GM23338 (cell line): ENCODE data around the gene AKAP13. TPM values are rescaled to one million over a fixed set of nuclear protein-coding genes. Genes with fewer than 3 reads are reported as not detected.

Source experiments
- ATAC-seq: fragments of 200-7000 bp; cut with Tn5 transposase; 3 replicates; pipeline ENCODE4 v1.9.1; 2020
- DNase-seq: peaks from one replicate; pipeline ENCODE4 v3.0.0-alpha.2; 2015; ENCODE audit warnings: low spot score
- H2AFZ ChIP-seq: fragments of 200-600 bp; sonication (generic); 2 replicates; pipeline ENCODE4 v1.8.0; 2016; ENCODE audit warnings: antibody characterized with exemption, mild to moderate bottlenecking, moderate library complexity
- H3F3A ChIP-seq: fragments of 200-600 bp; sonication (generic); replicated peaks from 2 replicates; pipeline ENCODE4 v1.8.0; 2017; ENCODE audit warnings: antibody characterized with exemption, mixed run types, low read depth
- H3K27ac ChIP-seq: fragments of 200-600 bp; sonication (generic); 2 replicates; pipeline ENCODE4 v1.6.1; 2016; ENCODE audit warnings: low read depth
- H3K27me3 ChIP-seq: fragments of 200-600 bp; sonication (generic); 2 replicates; pipeline ENCODE4 v1.8.0; 2016; ENCODE audit warnings: mild to moderate bottlenecking, mixed run types, moderate library complexity; ENCODE audit not compliant: insufficient read depth
- H3K36me3 ChIP-seq: fragments of 200-600 bp; sonication (generic); 2 replicates; pipeline ENCODE4 v1.8.0; 2016; ENCODE audit warnings: mild to moderate bottlenecking; ENCODE audit not compliant: insufficient read depth
- H3K4me1 ChIP-seq: fragments of 200-600 bp; sonication (generic); 2 replicates; pipeline ENCODE4 v1.8.0; 2016; ENCODE audit warnings: mild to moderate bottlenecking, moderate library complexity; ENCODE audit not compliant: insufficient read depth
- H3K4me2 ChIP-seq: fragments of 200-600 bp; sonication (generic); 2 replicates; pipeline ENCODE4 v1.7.1; 2017; ENCODE audit warnings: mixed run types
- H3K4me3 ChIP-seq: fragments of 200-600 bp; sonication (generic); 2 replicates; pipeline ENCODE4 v1.6.1; 2016; ENCODE audit warnings: mixed run types
- H3K79me2 ChIP-seq: fragments of 200-600 bp; sonication (generic); replicated peaks from 2 replicates; pipeline ENCODE4 v1.8.0; 2017; ENCODE audit warnings: mild to moderate bottlenecking; ENCODE audit not compliant: insufficient read depth
- H3K9me2 ChIP-seq: fragments of 200-600 bp; sonication (generic); 2 replicates; pipeline ENCODE4 v1.8.0; 2017; ENCODE audit not compliant: insufficient read depth
- H4K20me1 ChIP-seq: fragments of 200-600 bp; sonication (generic); replicated peaks from 2 replicates; pipeline ENCODE4 v1.8.0; 2017; ENCODE audit warnings: mild to moderate bottlenecking; ENCODE audit not compliant: insufficient read depth
- H3K27ac Mint-ChIP-seq: 2 replicates; pipeline ENCODE4 v1.8.0; 2020; ENCODE audit warnings: inconsistent platforms, mild to moderate bottlenecking, moderate library complexity, mixed read lengths
- H3K27me3 Mint-ChIP-seq: 3 replicates; pipeline ENCODE4 v1.8.0; 2022; ENCODE audit warnings: low read depth, mild to moderate bottlenecking, moderate library complexity, mixed read lengths, inconsistent platforms; ENCODE audit not compliant: insufficient read depth, poor library complexity
- H3K36me3 Mint-ChIP-seq: 3 replicates; pipeline ENCODE4 v1.8.0; 2021; ENCODE audit warnings: low read depth, mild to moderate bottlenecking, inconsistent platforms, moderate library complexity, mixed read lengths
- H3K4me1 Mint-ChIP-seq: 3 replicates; pipeline ENCODE4 v1.8.0; 2020; ENCODE audit warnings: mild to moderate bottlenecking, inconsistent platforms, mixed read lengths
- H3K4me3 Mint-ChIP-seq: 3 replicates; pipeline ENCODE4 v1.8.0; 2021; ENCODE audit warnings: moderate library complexity, mild to moderate bottlenecking, inconsistent platforms, mixed read lengths
- H3K9me3 Mint-ChIP-seq: 3 replicates; pipeline ENCODE4 v1.8.0; 2020; ENCODE audit warnings: moderate library complexity, mild to moderate bottlenecking, inconsistent platforms, mixed read lengths
- CREB1 ChIP-seq: fragments of 250-450 bp; sonication (Bioruptor Pico); IDR thresholded peaks from 2 replicates; pipeline ENCODE4 v1.5.0; 2020; ENCODE audit warnings: low read depth, mild to moderate bottlenecking, moderate library complexity
- EZH2 ChIP-seq: fragments of 200-600 bp; sonication (generic); IDR thresholded peaks from one replicate; pipeline ENCODE4 v1.8.0; 2017; ENCODE audit warnings: antibody characterized with exemption, mild to moderate bottlenecking, low read depth; ENCODE audit not compliant: unreplicated experiment
- EZH2phosphoT487 ChIP-seq: fragments of 200-600 bp; sonication (generic); IDR thresholded peaks from one replicate; pipeline ENCODE4 v1.8.1; 2018; ENCODE audit warnings: antibody characterized with exemption; ENCODE audit not compliant: unreplicated experiment
- POLR2AphosphoS5 ChIP-seq: IDR thresholded peaks from 2 replicates; pipeline ENCODE4 v1.6.1; 2016; ENCODE audit warnings: antibody characterized with exemption, low read depth
- ZNF114 ChIP-seq: fragments of 250-450 bp; sonication (Bioruptor Pico); IDR thresholded peaks from 2 replicates; pipeline ENCODE4 v1.5.0; 2020; ENCODE audit warnings: mild to moderate bottlenecking, moderate library complexity
- ZNF331 ChIP-seq: fragments of 250-450 bp; sonication (Bioruptor Pico); IDR thresholded peaks from 2 replicates; pipeline ENCODE4 v1.5.0; 2020; ENCODE audit warnings: low read depth, mild to moderate bottlenecking, moderate library complexity
- polyA plus RNA-seq: library from polyadenylated mRNA; unstranded; fragments of >200 nt; fragmentation: Nextera tagmentation; extraction: Ambion mirVana; gene quantifications from 2 replicates; pipeline ENCODE4 v1.2.1, GENCODE V29; 2016
- total RNA-seq: library from RNA; depleted of rRNA; stranded (reverse); fragments of >200 nt; shearing (Covaris generic); gene quantifications from 2 replicates; pipeline ENCODE4 v1.2.3, GENCODE V29; 2014
- TF ChIP-seq, protein P1 (sequence below): IDR thresholded peaks from 2 replicates; pipeline ENCODE4 v1.6.1; 2016; ENCODE audit warnings: antibody characterized with exemption
- TF ChIP-seq, protein P2 (sequence below): fragments of 250-450 bp; sonication (Bioruptor Pico); IDR thresholded peaks from 2 replicates; pipeline ENCODE4 v1.5.0; 2020; ENCODE audit warnings: mild to moderate bottlenecking, moderate library complexity

Gene AKAP13
- total and polyA plus RNA-seq, 2 experiments from 2014 or later, result 46.2 to 60.7 TPM

DNA sequence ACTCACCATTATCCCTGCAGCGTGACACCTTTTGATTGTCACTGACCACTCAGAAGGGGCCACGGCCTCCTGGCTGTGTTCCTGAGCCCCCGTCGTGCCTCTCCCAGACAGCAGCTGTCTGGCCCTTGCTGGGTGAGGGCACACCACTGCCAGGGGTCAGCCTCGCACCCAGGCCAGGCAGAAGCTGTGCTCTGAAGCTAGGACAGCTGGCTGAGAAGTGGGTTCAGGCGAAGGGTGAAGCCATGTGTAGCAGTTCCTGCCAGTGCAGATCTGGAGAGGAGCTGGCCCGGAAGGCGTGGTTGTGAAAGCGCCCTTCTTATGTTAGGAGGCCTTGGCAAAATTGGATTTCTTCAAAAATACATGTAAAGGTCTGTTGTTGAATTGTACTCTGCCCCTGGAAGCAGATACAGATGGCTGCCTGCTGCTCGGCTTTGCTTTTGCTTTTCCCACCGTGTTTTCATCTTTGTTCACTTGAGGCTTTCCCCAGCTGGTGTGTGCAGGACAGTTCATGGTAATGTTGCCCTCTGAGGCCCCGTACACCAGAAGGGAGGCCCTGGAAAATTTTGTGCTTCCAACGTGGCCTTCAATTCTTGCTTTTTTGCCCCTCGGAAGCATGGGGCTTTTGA is 365.2 kb downstream of the AKAP13 start (continued):
- TF ChIP-seq ZNF331 (CRISPR knock-in tag), result no peak
- TF ChIP-seq, protein P1, sequence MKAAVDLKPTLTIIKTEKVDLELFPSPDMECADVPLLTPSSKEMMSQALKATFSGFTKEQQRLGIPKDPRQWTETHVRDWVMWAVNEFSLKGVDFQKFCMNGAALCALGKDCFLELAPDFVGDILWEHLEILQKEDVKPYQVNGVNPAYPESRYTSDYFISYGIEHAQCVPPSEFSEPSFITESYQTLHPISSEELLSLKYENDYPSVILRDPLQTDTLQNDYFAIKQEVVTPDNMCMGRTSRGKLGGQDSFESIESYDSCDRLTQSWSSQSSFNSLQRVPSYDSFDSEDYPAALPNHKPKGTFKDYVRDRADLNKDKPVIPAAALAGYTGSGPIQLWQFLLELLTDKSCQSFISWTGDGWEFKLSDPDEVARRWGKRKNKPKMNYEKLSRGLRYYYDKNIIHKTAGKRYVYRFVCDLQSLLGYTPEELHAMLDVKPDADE, result no peak
- TF ChIP-seq, protein P2, sequence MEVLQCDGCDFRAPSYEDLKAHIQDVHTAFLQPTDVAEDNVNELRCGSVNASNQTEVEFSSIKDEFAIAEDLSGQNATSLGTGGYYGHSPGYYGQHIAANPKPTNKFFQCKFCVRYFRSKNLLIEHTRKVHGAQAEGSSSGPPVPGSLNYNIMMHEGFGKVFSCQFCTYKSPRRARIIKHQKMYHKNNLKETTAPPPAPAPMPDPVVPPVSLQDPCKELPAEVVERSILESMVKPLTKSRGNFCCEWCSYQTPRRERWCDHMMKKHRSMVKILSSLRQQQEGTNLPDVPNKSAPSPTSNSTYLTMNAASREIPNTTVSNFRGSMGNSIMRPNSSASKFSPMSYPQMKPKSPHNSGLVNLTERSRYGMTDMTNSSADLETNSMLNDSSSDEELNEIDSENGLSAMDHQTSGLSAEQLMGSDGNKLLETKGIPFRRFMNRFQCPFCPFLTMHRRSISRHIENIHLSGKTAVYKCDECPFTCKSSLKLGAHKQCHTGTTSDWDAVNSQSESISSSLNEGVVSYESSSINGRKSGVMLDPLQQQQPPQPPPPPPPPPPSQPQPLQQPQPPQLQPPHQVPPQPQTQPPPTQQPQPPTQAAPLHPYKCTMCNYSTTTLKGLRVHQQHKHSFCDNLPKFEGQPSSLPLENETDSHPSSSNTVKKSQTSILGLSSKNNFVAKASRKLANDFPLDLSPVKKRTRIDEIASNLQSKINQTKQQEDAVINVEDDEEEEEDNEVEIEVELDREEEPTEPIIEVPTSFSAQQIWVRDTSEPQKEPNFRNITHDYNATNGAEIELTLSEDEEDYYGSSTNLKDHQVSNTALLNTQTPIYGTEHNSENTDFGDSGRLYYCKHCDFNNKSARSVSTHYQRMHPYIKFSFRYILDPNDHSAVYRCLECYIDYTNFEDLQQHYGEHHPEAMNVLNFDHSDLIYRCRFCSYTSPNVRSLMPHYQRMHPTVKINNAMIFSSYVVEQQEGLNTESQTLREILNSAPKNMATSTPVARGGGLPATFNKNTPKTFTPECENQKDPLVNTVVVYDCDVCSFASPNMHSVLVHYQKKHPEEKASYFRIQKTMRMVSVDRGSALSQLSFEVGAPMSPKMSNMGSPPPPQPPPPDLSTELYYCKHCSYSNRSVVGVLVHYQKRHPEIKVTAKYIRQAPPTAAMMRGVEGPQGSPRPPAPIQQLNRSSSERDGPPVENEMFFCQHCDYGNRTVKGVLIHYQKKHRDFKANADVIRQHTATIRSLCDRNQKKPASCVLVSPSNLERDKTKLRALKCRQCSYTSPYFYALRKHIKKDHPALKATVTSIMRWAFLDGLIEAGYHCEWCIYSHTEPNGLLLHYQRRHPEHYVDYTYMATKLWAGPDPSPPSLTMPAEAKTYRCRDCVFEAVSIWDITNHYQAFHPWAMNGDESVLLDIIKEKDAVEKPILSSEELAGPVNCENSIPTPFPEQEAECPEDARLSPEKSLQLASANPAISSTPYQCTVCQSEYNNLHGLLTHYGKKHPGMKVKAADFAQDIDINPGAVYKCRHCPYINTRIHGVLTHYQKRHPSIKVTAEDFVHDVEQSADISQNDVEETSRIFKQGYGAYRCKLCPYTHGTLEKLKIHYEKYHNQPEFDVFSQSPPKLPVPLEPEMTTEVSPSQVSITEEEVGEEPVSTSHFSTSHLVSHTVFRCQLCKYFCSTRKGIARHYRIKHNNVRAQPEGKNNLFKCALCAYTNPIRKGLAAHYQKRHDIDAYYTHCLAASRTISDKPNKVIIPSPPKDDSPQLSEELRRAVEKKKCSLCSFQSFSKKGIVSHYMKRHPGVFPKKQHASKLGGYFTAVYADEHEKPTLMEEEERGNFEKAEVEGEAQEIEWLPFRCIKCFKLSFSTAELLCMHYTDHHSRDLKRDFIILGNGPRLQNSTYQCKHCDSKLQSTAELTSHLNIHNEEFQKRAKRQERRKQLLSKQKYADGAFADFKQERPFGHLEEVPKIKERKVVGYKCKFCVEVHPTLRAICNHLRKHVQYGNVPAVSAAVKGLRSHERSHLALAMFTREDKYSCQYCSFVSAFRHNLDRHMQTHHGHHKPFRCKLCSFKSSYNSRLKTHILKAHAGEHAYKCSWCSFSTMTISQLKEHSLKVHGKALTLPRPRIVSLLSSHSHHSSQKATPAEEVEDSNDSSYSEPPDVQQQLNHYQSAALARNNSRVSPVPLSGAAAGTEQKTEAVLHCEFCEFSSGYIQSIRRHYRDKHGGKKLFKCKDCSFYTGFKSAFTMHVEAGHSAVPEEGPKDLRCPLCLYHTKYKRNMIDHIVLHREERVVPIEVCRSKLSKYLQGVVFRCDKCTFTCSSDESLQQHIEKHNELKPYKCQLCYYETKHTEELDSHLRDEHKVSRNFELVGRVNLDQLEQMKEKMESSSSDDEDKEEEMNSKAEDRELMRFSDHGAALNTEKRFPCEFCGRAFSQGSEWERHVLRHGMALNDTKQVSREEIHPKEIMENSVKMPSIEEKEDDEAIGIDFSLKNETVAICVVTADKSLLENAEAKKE (CRISPR knock-in tag), result no peak

DNA sequence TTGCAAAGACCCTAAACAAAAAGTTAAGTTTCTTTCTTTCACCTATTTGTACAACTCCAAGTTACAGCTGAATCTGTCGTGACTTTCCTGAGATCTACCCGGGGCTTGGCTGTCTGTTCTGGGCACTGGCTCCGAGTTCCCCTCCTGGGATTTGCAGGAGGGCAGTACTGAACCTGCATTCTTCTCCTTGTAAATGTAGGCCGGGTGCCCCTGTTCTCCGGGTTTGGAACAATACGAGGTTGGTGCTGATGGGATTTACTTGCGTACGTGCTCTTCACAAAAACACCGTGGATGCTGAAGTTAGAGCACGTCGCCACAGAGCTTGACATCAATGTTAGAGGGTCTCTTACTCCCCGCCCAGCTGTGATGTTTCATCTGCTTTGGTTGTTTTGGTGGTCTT is 366.2 kb downstream of the AKAP13 start:
- H3K36me3 ChIP-seq, result 0 out of 2 replicates have a peak, but pooled peaks cover 12% of the 10 kb centered on the region
- TF ChIP-seq, protein P2 (CRISPR knock-in tag), result no peak
- no peak for TF ChIP-seq POLR2AphosphoS5
- TF ChIP-seq ZNF114 (CRISPR knock-in tag), result no peak
- no peak for TF ChIP-seq EZH2phosphoT487
- no peak for TF ChIP-seq EZH2
- no peak for TF ChIP-seq CREB1 (CRISPR knock-in tag)

More for the DNA sequence above, 366.2 kb downstream of the AKAP13 start:
- Histone ChIP-seq H3K9me2 (no peaks in the 10 kb centered on the region), H3K79me2 (no peaks in the 10 kb centered on the region; the same call in 1 of the 2 replicates), H2AFZ (no peak overlapping the region), H3K4me3 (no peak overlapping the region), H4K20me1 (no peaks in the 10 kb centered on the region; the same call in 1 of the 2 replicates), H3K27ac (no peak overlapping the region), H3K27me3 (no peaks in the 10 kb centered on the region), H3K4me1 (peaks cover 48% of the 10 kb centered on the region), H3F3A (0 out of 2 replicates have a peak, but pooled peaks cover 3% of the 10 kb centered on the region), H3K4me2 (no peak overlapping the region)
- ATAC-seq (no peak), DNase-seq (no peak)
- Mint-ChIP-seq H3K27ac (no peak overlapping the region), H3K36me3 (peaks cover 44% of the 10 kb centered on the region), H3K4me1 (peaks cover 49% of the 10 kb centered on the region), H3K9me3 (no peaks in the 10 kb centered on the region), H3K27me3 (peaks cover 34% of the 10 kb centered on the region), H3K4me3 (no peak overlapping the region)
